ENCODE results near the gene CXXC5.

- no peak for TF ChIP-seq CTCF (IDR thresholded peaks at IDR 0.05)
- no peak for TF ChIP-seq POLR2A (IDR thresholded peaks at IDR 0.05)
- no peak for TF ChIP-seq EP300 (IDR thresholded peaks at IDR 0.05)
- no peak for TF ChIP-seq POLR2AphosphoS5 (IDR thresholded peaks at IDR 0.05)
Observed at GRCh38 chr5:139640421-139641115, 7.6 kb upstream of the CXXC5 start.

All from sigmoid colon (tissue), 4 donors.